Upper lobe of right lung (tissue), 1 donor: ENCODE measurements around the gene KLRK1. TPM values are rescaled to one million over a fixed set of nuclear protein-coding genes. Genes with fewer than 3 reads are reported as not detected.
"Not testable (repeated sequence)": the region's sequence is repeated elsewhere in the genome, so short reads cannot be mapped to it uniquely, and the experiment has no call there.

ENCODE experiments used
- ATAC-seq: fragments of 200-7000 bp; cut with Tn5 transposase; one replicate; pipeline ENCODE4 v1.9.1; 2020; ENCODE audit warnings: mild to moderate bottlenecking, moderate library complexity
- DNase-seq: peaks from one replicate; pipeline ENCODE4 v3.0.0-alpha.2; 2020
- H3K27ac ChIP-seq: fragments of 200-600 bp; one replicate; pipeline ENCODE4 v1.8.0; 2022
- H3K27me3 ChIP-seq: fragments of 200-600 bp; one replicate; pipeline ENCODE4 v1.8.0; 2022; ENCODE audit warnings: mild to moderate bottlenecking
- H3K36me3 ChIP-seq: fragments of 200-600 bp; one replicate; pipeline ENCODE4 v1.8.0; 2022
- H3K4me1 ChIP-seq: fragments of 200-600 bp; one replicate; pipeline ENCODE4 v1.8.0; 2022
- H3K4me3 ChIP-seq: fragments of 200-600 bp; one replicate; pipeline ENCODE4 v1.8.0; 2022; ENCODE audit warnings: mild to moderate bottlenecking
- H3K9me3 ChIP-seq: fragments of 200-600 bp; one replicate; pipeline ENCODE4 v1.8.0; 2022
- intact Hi-C: fragments of 100-400 bp; cut with DNase I; formaldehyde crosslinking; loops from one replicate; pipeline ENCODE4 v1.11.0; 2022
- total RNA-seq: library from RNA; stranded (reverse); fragmentation: NEBNext Ultra II Directional; extraction: Animal tissue kit (Norgen Biotek cat#: 25700); gene quantifications from one replicate; pipeline ENCODE4 v1.2.1, GENCODE V29; 2021
- TF ChIP-seq, protein P1 (sequence below): fragments of 200-600 bp; IDR thresholded peaks from one replicate; pipeline ENCODE4 v1.8.0; 2022; ENCODE audit warnings: antibody characterized with exemption
- donor health status: DM: no; HTN: yes; CAD: no; lungs with severe emphysema.

Gene KLRK1
- total RNA-seq, 1 donor from 2014 or later = 8.1 TPM

DNA sequence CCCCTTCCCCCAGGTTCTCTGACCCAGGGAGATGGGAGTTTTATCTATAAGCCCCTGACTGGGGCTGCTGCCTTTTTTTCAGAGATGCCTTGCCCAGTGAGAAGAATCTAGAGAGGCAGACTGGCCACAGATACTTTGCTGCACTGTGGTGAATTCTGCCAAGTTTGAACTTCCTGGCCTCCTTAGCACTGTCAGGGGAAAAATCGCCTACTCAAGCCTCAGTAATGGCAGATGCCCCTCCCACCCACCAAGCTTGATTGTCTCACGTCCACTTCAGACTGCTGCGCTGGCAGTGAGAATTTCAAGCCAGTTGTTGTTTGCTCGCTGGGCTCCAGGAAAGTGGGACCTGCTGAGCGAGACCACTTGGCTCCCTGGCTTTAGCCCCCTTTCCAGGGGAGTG is 31.7 kb downstream of the KLRK1 start:
- Histone ChIP-seq H3K4me1 (peaks cover 7% of the 10 kb centered on the region), H3K36me3 (no peaks in the 10 kb centered on the region), H3K27ac (no peak overlapping the region), H3K9me3 (no peaks in the 10 kb centered on the region), H3K4me3 (no peak overlapping the region), H3K27me3 (no peaks in the 10 kb centered on the region)
- ATAC-seq = no peak
- no peak for DNase-seq
- TF ChIP-seq, protein P1, sequence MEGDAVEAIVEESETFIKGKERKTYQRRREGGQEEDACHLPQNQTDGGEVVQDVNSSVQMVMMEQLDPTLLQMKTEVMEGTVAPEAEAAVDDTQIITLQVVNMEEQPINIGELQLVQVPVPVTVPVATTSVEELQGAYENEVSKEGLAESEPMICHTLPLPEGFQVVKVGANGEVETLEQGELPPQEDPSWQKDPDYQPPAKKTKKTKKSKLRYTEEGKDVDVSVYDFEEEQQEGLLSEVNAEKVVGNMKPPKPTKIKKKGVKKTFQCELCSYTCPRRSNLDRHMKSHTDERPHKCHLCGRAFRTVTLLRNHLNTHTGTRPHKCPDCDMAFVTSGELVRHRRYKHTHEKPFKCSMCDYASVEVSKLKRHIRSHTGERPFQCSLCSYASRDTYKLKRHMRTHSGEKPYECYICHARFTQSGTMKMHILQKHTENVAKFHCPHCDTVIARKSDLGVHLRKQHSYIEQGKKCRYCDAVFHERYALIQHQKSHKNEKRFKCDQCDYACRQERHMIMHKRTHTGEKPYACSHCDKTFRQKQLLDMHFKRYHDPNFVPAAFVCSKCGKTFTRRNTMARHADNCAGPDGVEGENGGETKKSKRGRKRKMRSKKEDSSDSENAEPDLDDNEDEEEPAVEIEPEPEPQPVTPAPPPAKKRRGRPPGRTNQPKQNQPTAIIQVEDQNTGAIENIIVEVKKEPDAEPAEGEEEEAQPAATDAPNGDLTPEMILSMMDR = no peak
- intact Hi-C loops = no loop called here

DNA sequence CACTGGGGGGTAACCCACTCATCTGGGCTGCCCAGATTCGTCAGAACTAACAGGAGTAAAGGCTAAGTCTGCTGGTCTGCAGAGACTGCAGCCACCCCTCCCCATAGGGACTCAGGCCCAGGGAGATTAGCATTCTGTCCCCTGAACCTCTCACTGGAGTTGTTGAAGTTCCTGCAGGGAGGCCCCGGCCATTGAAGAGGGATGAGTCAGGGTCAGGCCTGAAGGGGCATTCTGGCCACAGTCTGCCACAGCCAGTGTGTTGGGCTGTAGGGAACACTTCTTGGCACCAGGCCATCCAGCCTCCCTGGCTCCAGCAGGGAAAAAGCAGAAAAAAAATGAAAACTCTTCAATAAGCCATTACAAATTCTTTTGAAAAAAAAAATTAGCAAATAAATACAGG is 35.3 kb downstream of the KLRK1 start:
- intact Hi-C loops = no loop called here
- ATAC-seq (peak; percentile 42), DNase-seq (no peak)

DNA sequence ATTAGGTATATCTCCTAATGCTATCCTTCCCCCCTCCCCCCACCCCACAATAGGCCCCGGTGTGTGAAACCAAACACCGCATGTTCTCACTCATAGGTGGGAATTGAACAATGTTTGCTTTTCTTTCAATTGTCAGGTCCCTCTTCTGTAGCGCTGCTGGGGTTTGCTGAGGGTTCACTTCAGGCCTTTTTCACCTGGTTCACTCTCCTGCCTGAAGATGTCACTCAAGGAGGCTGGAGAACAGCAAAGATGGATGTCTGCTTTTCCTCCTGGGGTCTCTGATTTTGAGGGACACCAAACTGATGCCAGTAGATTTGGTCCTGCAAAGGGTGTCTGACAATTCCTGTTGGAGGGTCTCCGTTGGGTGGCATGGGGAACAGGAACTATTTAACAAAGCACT is 35.8 kb downstream of the KLRK1 start:
- H3K9me3 ChIP-seq = no peaks in the 10 kb centered on the region
- intact Hi-C loops = no loop called here
- TF ChIP-seq, protein P1 = no peak
- DNase-seq = no peak
- no peaks in the 10 kb centered on the region for H3K27me3 ChIP-seq
- no peak overlapping the region for H3K27ac ChIP-seq
- no peak overlapping the region for H3K4me3 ChIP-seq
- H3K36me3 ChIP-seq = no peaks in the 10 kb centered on the region
- no peaks in the 10 kb centered on the region for H3K4me1 ChIP-seq
- ATAC-seq = no peak

More for the DNA sequence above, 35.3 kb downstream of the KLRK1 start:
- TF ChIP-seq, protein P1 = no peak
- H3K4me3 ChIP-seq = no peak overlapping the region
- H3K36me3 ChIP-seq = no peaks in the 10 kb centered on the region
- H3K9me3 ChIP-seq = no peaks in the 10 kb centered on the region
- no peak overlapping the region for H3K27ac ChIP-seq
- H3K4me1 ChIP-seq = no peaks in the 10 kb centered on the region
- H3K27me3 ChIP-seq = no peaks in the 10 kb centered on the region

GRCh38 chr12:10351457-10351856 is 38.4 kb downstream of the KLRK1 start:
- H3K27me3 ChIP-seq, H3K36me3 ChIP-seq, H3K9me3 ChIP-seq, DNase-seq, H3K4me1 ChIP-seq, intact Hi-C loops, H3K27ac ChIP-seq, ATAC-seq, H3K4me3 ChIP-seq: not testable (repeated sequence)

GRCh38 chr12:10341892-10342509 is 47.8 kb downstream of the KLRK1 start:
- ATAC-seq (no peak), DNase-seq (no peak)
- Histone ChIP-seq H3K27ac (no peak overlapping the region), H3K36me3 (no peaks in the 10 kb centered on the region), H3K4me3 (no peak overlapping the region), H3K9me3 (no peaks in the 10 kb centered on the region), H3K4me1 (no peaks in the 10 kb centered on the region), H3K27me3 (no peaks in the 10 kb centered on the region)
- intact Hi-C loops = no loop called here
- TF ChIP-seq, protein P1 = no peak

DNA sequence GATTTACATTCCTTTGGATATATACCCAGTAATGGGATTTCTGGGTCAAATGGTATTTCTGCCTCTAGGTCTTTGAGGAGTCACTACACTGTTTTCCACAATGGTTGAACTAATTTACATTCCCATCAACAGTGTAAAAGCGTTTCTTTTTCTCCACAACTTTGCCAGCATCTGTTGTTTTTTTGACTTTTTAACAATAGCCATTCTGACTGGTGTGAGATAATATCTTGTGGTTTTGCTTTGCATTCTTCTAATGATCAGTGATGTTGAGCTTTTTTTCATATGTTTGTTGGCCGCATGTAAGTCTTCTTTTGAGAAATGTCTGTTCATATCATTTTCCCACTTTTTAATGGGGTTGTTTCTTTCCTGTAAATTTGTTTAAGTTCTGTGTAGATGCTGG is 48.9 kb downstream of the KLRK1 start:
- H3K4me1 ChIP-seq, intact Hi-C loops, ATAC-seq, H3K27me3 ChIP-seq, DNase-seq, H3K36me3 ChIP-seq, H3K4me3 ChIP-seq, H3K9me3 ChIP-seq, H3K27ac ChIP-seq: not testable (repeated sequence)
